ENCODE results near the gene ANKDD1B. TPM values are rescaled to one million over a fixed set of nuclear protein-coding genes. Genes with fewer than 3 reads are reported as not detected.

ANKDD1B gene
- total and polyA plus RNA-seq, 2 of the 8 experiments (the other 6 are each of a cell fraction or from before 2014, with no cell fraction given), result 0.08 to 0.22 TPM

DNA sequence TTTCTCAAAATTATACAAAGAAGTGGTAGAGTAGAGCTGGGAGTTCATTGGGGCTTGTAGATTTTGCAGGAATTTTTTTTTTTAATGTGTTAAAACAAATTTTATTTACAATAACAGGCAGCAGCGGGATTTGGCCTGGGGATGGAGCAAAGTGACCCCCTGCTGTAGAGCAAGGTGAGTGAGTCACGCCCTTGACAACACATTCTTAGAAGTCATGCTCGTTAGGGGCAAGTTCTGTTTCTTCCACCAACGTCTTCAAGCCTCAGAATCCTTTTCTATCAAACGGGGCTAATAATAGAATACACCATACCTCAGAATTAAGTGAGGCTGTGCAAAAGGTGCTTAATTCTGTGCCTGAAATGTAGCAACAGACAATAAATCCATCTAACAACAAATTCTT is 1.1 kb upstream of the ANKDD1B start:
- Histone ChIP-seq H3K56ac (replicated peaks; ENCODE audit: insufficient read length, low read depth, low read length) (no peak overlapping the region), H3K9me3 (ENCODE audit: insufficient read depth in 2 of 2, low read depth in 1 of 2, low read length in 1 of 2) (no peaks in the 10 kb centered on the region), H2AFZ (ENCODE audit: low read length) (no peak overlapping the region), H3K14ac (ENCODE audit: insufficient read length) (no peak overlapping the region), H4K20me1 (replicated peaks in 1 of 2; ENCODE audit: control insufficient read depth in 1 of 2, insufficient read depth in 2 of 2, low read length in 2 of 2) (no peaks in the 10 kb centered on the region), H3K27me3 (replicated peaks in 1 of 4; ENCODE audit: control insufficient read depth in 3 of 4, extremely low read depth in 1 of 4, insufficient read depth in 3 of 4, low read length in 3 of 4) (no peaks in the 10 kb centered on the region; a peak in 2 of 7 replicates), H2BK12ac (ENCODE audit: low read depth, low read length) (no peak overlapping the region), H3K27ac (ENCODE audit: low read depth, low read length) (no peak overlapping the region), H3K18ac (ENCODE audit: extremely low read depth, low read length) (no peak overlapping the region), H3K4me2 (ENCODE audit: insufficient read depth in 1 of 2, low read depth in 2 of 2, low read length in 2 of 2) (peak overlapping the region; percentile 70 to 88; a peak in 3 of 4 replicates), H3K23me2 (ENCODE audit: low read depth, low read length) (peaks cover 11% of the 10 kb centered on the region), H3K9ac (replicated peaks in 1 of 4; ENCODE audit: extremely low read depth in 1 of 4, low read depth in 3 of 4, low read length in 3 of 4) (no peak overlapping the region), H2BK120ac (replicated peaks; ENCODE audit: low read depth, low read length) (no peak overlapping the region), H3K79me2 (ENCODE audit: control insufficient read depth in 1 of 2, insufficient read depth in 2 of 2, low read length in 2 of 2) (no peaks in the 10 kb centered on the region), H3K4ac (replicated peaks; ENCODE audit: insufficient read length, low read depth, low read length) (no peak overlapping the region), H3K4me3 (ENCODE audit: extremely low read depth in 1 of 4, insufficient read depth in 2 of 4, low read depth in 3 of 4, low read length in 4 of 4) (peak overlapping the region in 1 of 4 experiments; percentile 75; a peak in 1 of 8 replicates), H4K91ac (replicated peaks; ENCODE audit: insufficient read length, low read length) (no peak overlapping the region), H4K8ac (ENCODE audit: extremely low read depth, insufficient read depth, low read length) (no peak overlapping the region), H2BK15ac (ENCODE audit: low read length) (no peak overlapping the region), H3K36me3 (ENCODE audit: control insufficient read depth in 2 of 4, insufficient read depth in 4 of 4, low read length in 3 of 4) (no peaks in the 10 kb centered on the region), H3K79me1 (ENCODE audit: low read depth, low read length) (no peaks in the 10 kb centered on the region), H3K23ac (ENCODE audit: insufficient read length) (no peak overlapping the region), H4K5ac (ENCODE audit: insufficient read length, low read depth, low read length) (no peak overlapping the region), H3K4me1 (replicated peaks in 1 of 4; ENCODE audit: control insufficient read depth in 3 of 4, insufficient read depth in 4 of 4, low read length in 3 of 4) (peaks cover 0 to 2% (median 0%) of the 10 kb centered on the region in 4 experiments; a peak in 1 of 7 replicates), H2AK5ac (ENCODE audit: low read depth, low read length) (no peak overlapping the region), H2BK20ac (ENCODE audit: low read length) (no peak overlapping the region), H2BK5ac (ENCODE audit: low read depth, low read length) (no peak overlapping the region)
- DNase-seq (ENCODE audit: low read depth in 1 of 2, low spot score in 2 of 2), result no peak
- peak; percentile 48 for FAIRE-seq
- TF ChIP-seq, protein P1, sequence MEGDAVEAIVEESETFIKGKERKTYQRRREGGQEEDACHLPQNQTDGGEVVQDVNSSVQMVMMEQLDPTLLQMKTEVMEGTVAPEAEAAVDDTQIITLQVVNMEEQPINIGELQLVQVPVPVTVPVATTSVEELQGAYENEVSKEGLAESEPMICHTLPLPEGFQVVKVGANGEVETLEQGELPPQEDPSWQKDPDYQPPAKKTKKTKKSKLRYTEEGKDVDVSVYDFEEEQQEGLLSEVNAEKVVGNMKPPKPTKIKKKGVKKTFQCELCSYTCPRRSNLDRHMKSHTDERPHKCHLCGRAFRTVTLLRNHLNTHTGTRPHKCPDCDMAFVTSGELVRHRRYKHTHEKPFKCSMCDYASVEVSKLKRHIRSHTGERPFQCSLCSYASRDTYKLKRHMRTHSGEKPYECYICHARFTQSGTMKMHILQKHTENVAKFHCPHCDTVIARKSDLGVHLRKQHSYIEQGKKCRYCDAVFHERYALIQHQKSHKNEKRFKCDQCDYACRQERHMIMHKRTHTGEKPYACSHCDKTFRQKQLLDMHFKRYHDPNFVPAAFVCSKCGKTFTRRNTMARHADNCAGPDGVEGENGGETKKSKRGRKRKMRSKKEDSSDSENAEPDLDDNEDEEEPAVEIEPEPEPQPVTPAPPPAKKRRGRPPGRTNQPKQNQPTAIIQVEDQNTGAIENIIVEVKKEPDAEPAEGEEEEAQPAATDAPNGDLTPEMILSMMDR (IDR thresholded peaks at IDR 0.05; ENCODE audit: control extremely low read depth in 1 of 3, insufficient read depth in 1 of 3, low read depth in 1 of 3, low read length in 3 of 3), result no peak
- peak; percentile 87 for TF ChIP-seq JUND (IDR thresholded peaks at IDR 0.05; ENCODE audit: low read length)
- WGBS, 2 experiments (ENCODE audit: extremely low coverage in 1 of 2, insufficient coverage in 1 of 2, insufficient read length in 1 of 2, insufficient replicate concordance in 2 of 2, low coverage in 1 of 2, low lambda C conversion rate in 2 of 2, missing lambda C conversion rate in 1 of 2), result 15% methylated on average over 5 of the region's 5 CpGs; no CpG with 5 or more reads in 1 of the 2 experiments
- POLR2A ChIA-PET (ENCODE audit: partially characterized antibody), result interaction anchor here (0.6 kb wide), 1 partner anchor 60 kb away, joined by 3 read pairs; no protein-coding TSS in a partner anchor
- CTCF ChIA-PET (ENCODE audit: partially characterized antibody), result interaction anchor here (0.6 kb wide), 1 partner anchor 226 kb away, joined by 5 read pairs; no protein-coding TSS in a partner anchor

Data from H1 (cell line).